Thyroid gland (tissue), 4 donors: ENCODE data around the gene CCDC9B.

Experiments
- CTCF ChIP-seq, 6 experiments: fragments of 200-600 bp in 3 of 6; fragments of 450-650 bp in 3 of 6; sonication (generic) in 3 of 6; IDR thresholded peaks; one replicate each; pipeline ENCODE4 v1.5.1; 2016 to 2019; ENCODE audit warnings: antibody characterized with exemption in 6 of 6, mild to moderate bottlenecking in 2 of 6, inconsistent platforms in 1 of 6, moderate library complexity in 1 of 6
- POLR2A ChIP-seq, 2 donors: fragments of 450-650 bp; IDR thresholded peaks; one replicate each; pipeline ENCODE4 v1.6.1; 2017; ENCODE audit warnings: antibody characterized with exemption in 2 of 2, mild to moderate bottlenecking in 2 of 2, moderate library complexity in 1 of 2

- no peak for TF ChIP-seq CTCF (IDR thresholded peaks at IDR 0.05)
- no peak for TF ChIP-seq POLR2A (IDR thresholded peaks at IDR 0.05)
Measured at GRCh38 chr15:40361640-40362039, 20.9 kb upstream of the CCDC9B start.
